Keratinocyte (primary cell): ENCODE results near the gene ASNSD1. TPM values are rescaled to one million over a fixed set of nuclear protein-coding genes. Genes with fewer than 3 reads are reported as not detected.
A peak's percentile ranks its signal among the peaks of the same experiment; 100 is the strongest.

Experiments
- DNase-seq: peaks from one replicate; pipeline ENCODE4 v3.0.0-alpha.2; 2011; ENCODE audit warnings: low read depth, missing footprints, low spot score
- FAIRE-seq: peaks from 2 replicates; lab custom pipeline; 2011; peaks lifted over from hg19 to GRCh38; lab: Jason Lieb, UNC
- H2AFZ ChIP-seq: 2 replicates; pipeline ENCODE4 v1.6.0; 2012; ENCODE audit warnings: low read length, control low read depth, inconsistent platforms; ENCODE audit not compliant: control insufficient read depth
- H3K27ac ChIP-seq: 2 replicates; pipeline ENCODE4 v1.5.1; 2011; ENCODE audit warnings: low read length; ENCODE audit not compliant: control insufficient read depth, insufficient read depth
- H3K27me3 ChIP-seq: 3 replicates; pipeline ENCODE4 v1.6.0; 2011; ENCODE audit warnings: low read length; ENCODE audit not compliant: control insufficient read depth, insufficient read depth; ENCODE audit errors: extremely low read depth
- H3K36me3 ChIP-seq, 2 experiments: 2 replicates in 1 of 2; 3 replicates in 1 of 2; pipeline ENCODE4 v1.5.1; 2011; ENCODE audit warnings: low read length in 2 of 2, mild to moderate bottlenecking in 1 of 2; ENCODE audit not compliant: control insufficient read depth in 2 of 2, insufficient read depth in 2 of 2; ENCODE audit errors: extremely low read depth in 1 of 2
- H3K4me1 ChIP-seq: 3 replicates; pipeline ENCODE4 v1.5.1; 2011; ENCODE audit warnings: low read length; ENCODE audit not compliant: control insufficient read depth, insufficient read depth; ENCODE audit errors: extremely low read depth
- H3K4me2 ChIP-seq: 3 replicates; pipeline ENCODE4 v1.6.0; 2011; ENCODE audit warnings: low read depth, low read length; ENCODE audit not compliant: control insufficient read depth, insufficient read depth; ENCODE audit errors: extremely low read depth
- H3K4me3 ChIP-seq, 3 experiments: fragments of 200-600 bp in 1 of 3; sonication (generic) in 1 of 3; 2 replicates in 2 of 3; 3 replicates in 1 of 3; pipeline ENCODE4 v1.5.1; 2011 to 2016; ENCODE audit warnings: low read length in 3 of 3, mild to moderate bottlenecking in 3 of 3, control low read depth in 2 of 3, inconsistent platforms in 1 of 3, low read depth in 1 of 3, mixed read lengths in 1 of 3, mixed run types in 1 of 3, moderate library complexity in 1 of 3; ENCODE audit not compliant: control insufficient read depth in 2 of 3, insufficient read depth in 2 of 3; ENCODE audit errors: extremely low read depth in 1 of 3
- H3K79me2 ChIP-seq: 2 replicates; pipeline ENCODE4 v1.6.0; 2012; ENCODE audit warnings: low read length; ENCODE audit not compliant: control insufficient read depth, insufficient read depth
- H3K9ac ChIP-seq: 3 replicates; pipeline ENCODE4 v1.6.0; 2011; ENCODE audit warnings: low read length; ENCODE audit not compliant: control insufficient read depth, insufficient read depth; ENCODE audit errors: extremely low read depth
- H3K9me1 ChIP-seq: 3 replicates; pipeline ENCODE4 v1.6.0; 2011; ENCODE audit warnings: low read length; ENCODE audit not compliant: control insufficient read depth, insufficient read depth; ENCODE audit errors: extremely low read depth
- H3K9me3 ChIP-seq: 2 replicates; pipeline ENCODE4 v1.5.1; 2012; ENCODE audit warnings: low read depth, low read length; ENCODE audit not compliant: control insufficient read depth
- H4K20me1 ChIP-seq: 3 replicates; pipeline ENCODE4 v1.6.0; 2011; ENCODE audit warnings: low read length; ENCODE audit not compliant: control insufficient read depth, insufficient read depth; ENCODE audit errors: extremely low read depth
- CTCF ChIP-seq, 3 experiments: IDR thresholded peaks in 1 of 3; conservative IDR thresholded peaks in 1 of 3; optimal IDR thresholded peaks in 1 of 3; 2 replicates in 2 of 3; 3 replicates in 1 of 3; pipeline versions ENCODE3 to v1.5.1; 2011; ENCODE audit warnings: low read length in 3 of 3, mild to moderate bottlenecking in 3 of 3, moderate library complexity in 2 of 3, control low read depth in 1 of 3, inconsistent platforms in 1 of 3; ENCODE audit not compliant: insufficient read depth in 2 of 3; ENCODE audit errors: extremely low read depth in 1 of 3
- EZH2 ChIP-seq: IDR thresholded peaks from one replicate; pipeline ENCODE4 v1.6.1; 2012; ENCODE audit warnings: inconsistent platforms, mild to moderate bottlenecking, low read length, moderate library complexity
- dilution Hi-C: fragments of 300-500 bp; cut with MboI; formaldehyde crosslinking; loops from one replicate; pipeline ENCODE4 v1.7.0; 2020; ENCODE audit warnings: low sequenced_read_pairs; ENCODE audit not compliant: extremely low pct_ligation_motif_present
- polyA plus RNA-seq, 5 experiments: library from polyadenylated mRNA; depleted of rRNA in 3 of 5; stranded (reverse) in 3 of 5; stranded (forward) in 1 of 5; unstranded in 1 of 5; fragments of >200 nt; gene quantifications; 1 replicate in 1 of 5; 2 replicates in 3 of 5; 3 replicates in 1 of 5; pipeline versions ENCODE4 v1.2.1 to v1.2.3, GENCODE V29; 2011 to 2012; ENCODE audit warnings: missing spikeins in 2 of 5, low read depth in 1 of 5, low replicate concordance in 1 of 5

Gene ASNSD1
- polyA plus RNA-seq, 1 donor (not counting 4 experiments of a cell fraction or from before 2014, with no cell fraction given), result 40.0 TPM

DNA sequence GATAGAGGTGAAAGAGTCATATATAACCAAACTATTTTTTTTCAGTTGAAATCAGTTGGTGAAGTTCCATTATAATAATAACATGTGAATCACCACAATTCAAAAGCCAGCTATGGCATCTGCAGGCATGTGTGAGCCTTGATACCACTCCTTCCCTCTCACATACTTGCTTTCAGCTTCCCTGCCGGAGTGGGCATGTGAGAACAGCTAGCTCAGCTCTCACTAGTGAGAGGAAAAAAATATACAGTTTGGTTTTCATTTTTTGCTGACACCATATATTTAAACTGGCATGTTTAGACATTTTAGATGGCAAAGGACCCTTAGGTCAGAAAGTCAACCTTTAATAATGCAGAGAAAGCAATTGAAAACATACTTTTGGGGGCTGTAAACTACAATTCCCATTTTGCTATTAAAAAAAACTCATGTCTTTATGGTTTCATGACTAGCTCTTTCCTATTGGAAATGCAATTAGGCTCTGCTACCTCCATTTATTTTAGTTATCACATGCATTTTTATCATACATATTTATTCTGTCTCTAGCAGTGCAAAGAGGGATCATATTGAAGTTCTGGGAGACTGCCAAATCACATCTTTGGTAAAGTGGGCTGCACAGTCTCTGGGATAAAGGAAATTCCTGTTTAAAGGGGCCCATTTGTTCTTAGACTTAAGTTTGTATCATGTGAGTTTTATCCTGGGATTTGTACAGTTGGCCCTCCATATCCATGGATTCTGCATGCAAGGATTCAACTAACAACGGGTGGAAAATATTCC is 47.4 kb upstream of the ASNSD1 start:
- Histone ChIP-seq H4K20me1 (no peaks in the 10 kb centered on the region), H2AFZ (peak overlapping the region; percentile 32), H3K4me1 (peaks cover 14% of the 10 kb centered on the region), H3K9me3 (no peaks in the 10 kb centered on the region), H3K4me2 (peak overlapping the region; percentile 71), H3K27ac (peak overlapping the region; percentile 63), H3K9ac (no peak overlapping the region), H3K36me3 (no peaks in the 10 kb centered on the region), H3K9me1 (no peaks in the 10 kb centered on the region), H3K4me3 (peak overlapping the region in 1 of 3 experiments; percentile 45), H3K27me3 (no peaks in the 10 kb centered on the region), H3K79me2 (no peaks in the 10 kb centered on the region)
- no peak for TF ChIP-seq EZH2
- TF ChIP-seq CTCF (optimal IDR thresholded peaks at IDR 0.05 in 1 of 3, IDR thresholded peaks at IDR 0.05 in 1 of 3, conservative IDR thresholded peaks at IDR 0.05 in 1 of 3; ENCODE audit: extremely low read depth in 1 of 3, insufficient read depth in 2 of 3, low read length in 3 of 3), result no peak
- FAIRE-seq (peak; percentile 56), DNase-seq (no peak)
- dilution Hi-C loops, result no loop called here

- no peaks in the 10 kb centered on the region for H4K20me1 ChIP-seq
- H3K4me2 ChIP-seq, result no peak overlapping the region
- no peak overlapping the region for H3K9ac ChIP-seq
- DNase-seq (no peak), FAIRE-seq (peak; percentile 51)
- H3K9me3 ChIP-seq, result no peaks in the 10 kb centered on the region
- no peak overlapping the region for H2AFZ ChIP-seq
- no peaks in the 10 kb centered on the region for H3K9me1 ChIP-seq
- no peak overlapping the region for H3K4me3 ChIP-seq
- no peak overlapping the region for H3K27ac ChIP-seq
- no peaks in the 10 kb centered on the region for H3K36me3 ChIP-seq
- no peaks in the 10 kb centered on the region for H3K79me2 ChIP-seq
- peaks cover 10% of the 10 kb centered on the region for H3K4me1 ChIP-seq
- H3K27me3 ChIP-seq, result no peaks in the 10 kb centered on the region
- no peak for TF ChIP-seq EZH2
- TF ChIP-seq CTCF (optimal IDR thresholded peaks at IDR 0.05 in 1 of 3, IDR thresholded peaks at IDR 0.05 in 1 of 3, conservative IDR thresholded peaks at IDR 0.05 in 1 of 3; ENCODE audit: extremely low read depth in 1 of 3, insufficient read depth in 2 of 3, low read length in 3 of 3), result no peak
- dilution Hi-C loops, result no loop called here
These were observed 46.7 kb upstream of the ASNSD1 start for GRCh38 chr2:189614585-189614984.
